GM12892 (cell line): ENCODE measurements around the gene TMEM207.

ENCODE experiments used
- DNase-seq: peaks from one replicate; pipeline ENCODE4 v3.0.0; 2011; ENCODE audit not compliant: insufficient read length
- FAIRE-seq: peaks from 2 replicates; lab custom pipeline; 2011; peaks lifted over from hg19 to GRCh38; lab: Jason Lieb, UNC
- POLR2A ChIP-seq: IDR thresholded peaks from 2 replicates; pipeline ENCODE4 v1.6.1; 2011; ENCODE audit warnings: low read depth, low read length, control low read depth
- POLR2AphosphoS5 ChIP-seq: IDR thresholded peaks from 2 replicates; pipeline ENCODE4 v1.6.1; 2011; ENCODE audit warnings: low read depth, low read length, control low read depth
- TAF1 ChIP-seq: IDR thresholded peaks from 2 replicates; pipeline ENCODE4 v1.6.1; 2011; ENCODE audit warnings: low read depth, mild to moderate bottlenecking, control low read depth, low read length, borderline replicate concordance

Gene TMEM207

GRCh38 chr3:190380184-190380583 is 69.5 kb downstream of the TMEM207 start:
- TF ChIP-seq POLR2A (no peak), POLR2AphosphoS5 (no peak), TAF1 (no peak)
- DNase-seq = no peak
- FAIRE-seq = no peak
